HK-2 (cell line): ENCODE results near the gene CFTR.
"Not testable (repeated sequence)": the region's sequence is repeated elsewhere in the genome, so short reads cannot be mapped to it uniquely, and the experiment has no call there.

Experiments used
- DNase-seq: peaks from one replicate; pipeline ENCODE4 v3.0.0-alpha.2; 2018; ENCODE audit not compliant: unreplicated experiment

Gene CFTR

GRCh38 chr7:117479225-117480054 lies at the start of gene CFTR:
Gene CFTR, plus strand, starts transcription at chr7:117480025. Its CDS starts 70 bp downstream, at chr7:117480095.
- no peak for DNase-seq

- DNase-seq = peak; percentile 30
Observed at GRCh38 chr7:117435475-117436043, 44.3 kb upstream of the CFTR start.

GRCh38 chr7:117444646-117445045 lies 35.2 kb upstream of the CFTR start:
- DNase-seq = no peak

- peak; percentile 11 for DNase-seq
Observed at GRCh38 chr7:117445206-117445605, 34.6 kb upstream of the CFTR start.

GRCh38 chr7:117446220-117446815 lies 33.5 kb upstream of the CFTR start:
- DNase-seq = no peak

GRCh38 chr7:117448655-117449054 lies 31.2 kb upstream of the CFTR start:
- no peak for DNase-seq

GRCh38 chr7:117458977-117459583 lies 20.7 kb upstream of the CFTR start:
- DNase-seq = no peak

- no peak for DNase-seq
Observed at GRCh38 chr7:117459735-117460134, 20.1 kb upstream of the CFTR start.

GRCh38 chr7:117460815-117461214 lies 19.0 kb upstream of the CFTR start:
- not testable (repeated sequence) for DNase-seq

- no peak for DNase-seq
Observed at GRCh38 chr7:117468174-117468573, 11.7 kb upstream of the CFTR start.

- DNase-seq = no peak
Observed at GRCh38 chr7:117470777-117471176, 9.0 kb upstream of the CFTR start.

- DNase-seq = no peak
Observed at GRCh38 chr7:117472335-117472734, 7.5 kb upstream of the CFTR start.

GRCh38 chr7:117476557-117477215 lies 3.1 kb upstream of the CFTR start:
- no peak for DNase-seq

GRCh38 chr7:117478836-117479224 lies 995 bp upstream of the CFTR start:
- DNase-seq = no peak

- DNase-seq = no peak
Observed at GRCh38 chr7:117480055-117480362, 184 bp downstream of the CFTR start.

GRCh38 chr7:117480978-117481377 lies 1.2 kb downstream of the CFTR start:
- DNase-seq = no peak

- no peak for DNase-seq
Observed at GRCh38 chr7:117485118-117485620, 5.3 kb downstream of the CFTR start.

- DNase-seq = no peak
Observed at GRCh38 chr7:117489016-117489415, 9.2 kb downstream of the CFTR start.

- no peak for DNase-seq
Observed at GRCh38 chr7:117489430-117489829, 9.6 kb downstream of the CFTR start.

- DNase-seq = no peak
Observed at GRCh38 chr7:117489911-117490310, 10.1 kb downstream of the CFTR start.

GRCh38 chr7:117492649-117493048 lies 12.8 kb downstream of the CFTR start:
- DNase-seq = no peak

- DNase-seq = no peak
Observed at GRCh38 chr7:117493460-117493859, 13.6 kb downstream of the CFTR start.
